HEK293T (cell line): Measurements from ENCODE around the gene RCC2.
"Not testable (repeated sequence)": the region's sequence is repeated elsewhere in the genome, so short reads cannot be mapped to it uniquely, and the experiment has no call there.

Source experiments
- BHLHE40 ChIP-seq: fragments of 450-650 bp; IDR thresholded peaks from 2 replicates; pipeline ENCODE4 v1.6.1; 2016; ENCODE audit warnings: mild to moderate bottlenecking, moderate library complexity, borderline replicate concordance
- ELF4 ChIP-seq: fragments of 450-650 bp; IDR thresholded peaks from 2 replicates; pipeline ENCODE4 v1.6.1; 2017; ENCODE audit warnings: antibody characterized with exemption
- FOXA1 ChIP-seq: fragments of 450-650 bp; IDR thresholded peaks from 2 replicates; pipeline ENCODE4 v1.6.1; 2016; ENCODE audit warnings: mild to moderate bottlenecking
- FOXK2 ChIP-seq: fragments of 450-650 bp; IDR thresholded peaks from 2 replicates; pipeline ENCODE4 v1.6.1; 2016; ENCODE audit warnings: mild to moderate bottlenecking
- L3MBTL2 ChIP-seq: fragments of 450-650 bp; conservative IDR thresholded peaks from 2 replicates; pipeline ENCODE4 v1.6.1; 2016; ENCODE audit warnings: mild to moderate bottlenecking
- LEF1 ChIP-seq: fragments of 450-650 bp; IDR thresholded peaks from 2 replicates; pipeline ENCODE4 v1.6.1; 2017; ENCODE audit warnings: mild to moderate bottlenecking, borderline replicate concordance
- SP1 ChIP-seq: fragments of 450-650 bp; IDR thresholded peaks from 2 replicates; pipeline ENCODE4 v1.6.1; 2017
- SUZ12 ChIP-seq: fragments of 450-650 bp; IDR thresholded peaks from 2 replicates; pipeline ENCODE4 v1.6.1; 2016; ENCODE audit warnings: mild to moderate bottlenecking
- TARDBP ChIP-seq: fragments of 450-650 bp; IDR thresholded peaks from 2 replicates; pipeline ENCODE4 v1.6.1; 2016
- TF ChIP-seq, protein P1 (sequence below): fragments of 450-650 bp; IDR thresholded peaks from 2 replicates; pipeline ENCODE4 v1.6.1; 2016

- TF ChIP-seq, protein P1, sequence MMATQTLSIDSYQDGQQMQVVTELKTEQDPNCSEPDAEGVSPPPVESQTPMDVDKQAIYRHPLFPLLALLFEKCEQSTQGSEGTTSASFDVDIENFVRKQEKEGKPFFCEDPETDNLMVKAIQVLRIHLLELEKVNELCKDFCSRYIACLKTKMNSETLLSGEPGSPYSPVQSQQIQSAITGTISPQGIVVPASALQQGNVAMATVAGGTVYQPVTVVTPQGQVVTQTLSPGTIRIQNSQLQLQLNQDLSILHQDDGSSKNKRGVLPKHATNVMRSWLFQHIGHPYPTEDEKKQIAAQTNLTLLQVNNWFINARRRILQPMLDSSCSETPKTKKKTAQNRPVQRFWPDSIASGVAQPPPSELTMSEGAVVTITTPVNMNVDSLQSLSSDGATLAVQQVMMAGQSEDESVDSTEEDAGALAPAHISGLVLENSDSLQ = not testable (repeated sequence)
- TF ChIP-seq SP1, SUZ12, TARDBP, FOXA1, FOXK2, BHLHE40, ELF4, LEF1, L3MBTL2: not testable (repeated sequence)
Observed at GRCh38 chr1:17407786-17408514, 31.5 kb downstream of the RCC2 start.
